ENCODE measurements around the gene SLC38A1. TPM values are rescaled to one million over a fixed set of nuclear protein-coding genes. Genes with fewer than 3 reads are reported as not detected.

The SLC38A1 gene
- total RNA-seq, 1 donor from 2014 or later = 171 TPM

GRCh38 chr12:46148327-46149078 is 120.3 kb downstream of the SLC38A1 start:
- intact Hi-C loops (cut with micrococcal nuclease) = no loop called here

GRCh38 chr12:46147144-46147543 is 121.7 kb downstream of the SLC38A1 start:
- intact Hi-C loops (cut with micrococcal nuclease) = no loop called here

GRCh38 chr12:46145881-46146280 is 123.0 kb downstream of the SLC38A1 start:
- intact Hi-C loops (cut with micrococcal nuclease) = no loop called here

GRCh38 chr12:46144433-46144832 is 124.4 kb downstream of the SLC38A1 start:
- intact Hi-C loops (cut with micrococcal nuclease) = no loop called here

- intact Hi-C loops (cut with micrococcal nuclease) = no loop called here
These were observed 132.6 kb downstream of the SLC38A1 start for GRCh38 chr12:46136249-46136648.

- intact Hi-C loops (cut with micrococcal nuclease) = no loop called here
These were observed 133.1 kb downstream of the SLC38A1 start for GRCh38 chr12:46135750-46136149.

GRCh38 chr12:46134852-46135251 is 134.0 kb downstream of the SLC38A1 start:
- intact Hi-C loops (cut with micrococcal nuclease) = no loop called here

- intact Hi-C loops (cut with micrococcal nuclease) = no loop called here
These were observed 134.5 kb downstream of the SLC38A1 start for GRCh38 chr12:46134205-46134811.

- intact Hi-C loops (cut with micrococcal nuclease) = no loop called here
These were observed 135.1 kb downstream of the SLC38A1 start for GRCh38 chr12:46133751-46134150.

Other genes starting within 250 kb of the SLC38A1 start
- 168 TPM in 2 replicates for gene SLC38A2, start 103.7 kb upstream of the SLC38A1 start, total RNA-seq

Measured in T-helper 2 cell treated with Interferon-gamma antibody and Interleukin-4, amounts not matched to agents 100 ng/mL and 5 ng/mL, for 36 hours (primary cell).